ENCODE data around the gene SLC45A2.
"Not testable (repeated sequence)": the region's sequence is repeated elsewhere in the genome, so short reads cannot be mapped to it uniquely, and the experiment has no call there.

DNA sequence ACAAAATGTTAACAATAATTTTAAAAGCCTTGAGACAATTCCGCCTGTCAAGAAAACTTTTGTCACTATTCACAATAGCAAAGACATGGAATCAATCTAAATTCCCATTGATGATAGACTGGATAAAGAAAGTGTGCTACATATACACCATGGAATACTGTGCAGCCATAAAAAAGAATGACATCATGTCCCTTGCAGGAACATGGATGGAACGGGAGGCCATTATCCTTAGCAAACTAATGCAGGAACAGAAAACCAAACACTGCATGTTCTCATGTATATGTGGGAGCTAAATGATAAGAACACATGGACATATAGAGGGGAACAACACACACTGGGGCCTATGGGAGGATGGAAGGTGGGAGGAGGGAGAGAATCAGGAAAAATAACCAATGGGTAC is 46.1 kb upstream of the SLC45A2 start:
- TF ChIP-seq, protein P1, sequence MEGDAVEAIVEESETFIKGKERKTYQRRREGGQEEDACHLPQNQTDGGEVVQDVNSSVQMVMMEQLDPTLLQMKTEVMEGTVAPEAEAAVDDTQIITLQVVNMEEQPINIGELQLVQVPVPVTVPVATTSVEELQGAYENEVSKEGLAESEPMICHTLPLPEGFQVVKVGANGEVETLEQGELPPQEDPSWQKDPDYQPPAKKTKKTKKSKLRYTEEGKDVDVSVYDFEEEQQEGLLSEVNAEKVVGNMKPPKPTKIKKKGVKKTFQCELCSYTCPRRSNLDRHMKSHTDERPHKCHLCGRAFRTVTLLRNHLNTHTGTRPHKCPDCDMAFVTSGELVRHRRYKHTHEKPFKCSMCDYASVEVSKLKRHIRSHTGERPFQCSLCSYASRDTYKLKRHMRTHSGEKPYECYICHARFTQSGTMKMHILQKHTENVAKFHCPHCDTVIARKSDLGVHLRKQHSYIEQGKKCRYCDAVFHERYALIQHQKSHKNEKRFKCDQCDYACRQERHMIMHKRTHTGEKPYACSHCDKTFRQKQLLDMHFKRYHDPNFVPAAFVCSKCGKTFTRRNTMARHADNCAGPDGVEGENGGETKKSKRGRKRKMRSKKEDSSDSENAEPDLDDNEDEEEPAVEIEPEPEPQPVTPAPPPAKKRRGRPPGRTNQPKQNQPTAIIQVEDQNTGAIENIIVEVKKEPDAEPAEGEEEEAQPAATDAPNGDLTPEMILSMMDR (IDR thresholded peaks at IDR 0.05), result not testable (repeated sequence)
- TF ChIP-seq POLR2A, POLR2AphosphoS5, EP300 (IDR thresholded peaks at IDR 0.05): not testable (repeated sequence)
